ENCODE results near the gene MYO1D.
"Not testable (repeated sequence)": the region's sequence is repeated elsewhere in the genome, so short reads cannot be mapped to it uniquely, and the experiment has no call there.

The MYO1D gene

DNA sequence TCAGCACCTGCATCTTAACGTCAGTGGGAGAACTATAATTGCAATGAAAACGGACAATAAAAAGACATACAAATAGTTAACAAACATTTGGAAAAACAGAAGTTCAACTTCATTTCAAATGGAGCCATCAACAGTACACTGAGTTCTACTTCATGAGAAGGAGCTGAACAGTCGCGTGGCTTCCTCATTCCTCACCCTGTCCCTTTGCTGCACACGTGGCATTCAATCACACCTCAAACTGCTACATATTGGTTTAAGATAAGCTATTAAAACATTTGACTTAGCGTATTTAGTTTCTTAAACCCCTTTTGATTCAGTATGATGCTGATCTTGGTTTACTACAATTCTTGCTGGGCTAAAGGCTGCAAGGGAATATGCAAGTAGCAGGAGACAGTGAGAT, 313.3 kb downstream of the MYO1D start:
- no peak for DNase-seq

DNA sequence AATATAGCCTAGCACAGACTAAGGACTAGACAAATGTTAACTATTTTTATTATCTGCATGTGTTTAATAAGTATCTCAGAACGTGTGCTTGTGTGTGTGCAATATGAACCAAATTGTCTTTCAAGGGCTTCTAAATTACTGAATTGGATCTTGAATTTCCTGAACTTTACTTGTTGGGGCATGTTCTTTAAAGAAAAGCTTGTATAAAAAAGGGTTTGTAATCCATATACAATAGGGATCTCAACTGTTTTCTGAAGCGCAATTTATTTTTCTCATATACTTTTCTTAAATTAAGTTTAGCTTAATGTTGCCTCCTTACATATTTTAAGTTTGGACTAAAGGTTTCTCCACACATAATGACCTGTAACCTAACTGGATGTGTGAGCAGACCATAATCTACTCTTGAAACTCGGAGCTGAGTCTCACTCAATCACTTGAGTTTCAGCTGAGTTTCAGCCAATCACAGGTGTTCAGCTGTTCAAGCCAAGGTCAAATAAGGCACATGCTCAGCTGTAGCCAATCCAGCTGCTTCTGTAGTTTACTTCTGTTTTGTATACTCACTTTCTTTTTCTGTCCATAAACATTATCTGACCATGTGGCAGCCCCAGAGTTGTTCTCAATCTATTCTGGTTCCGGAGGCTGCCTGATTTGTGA, 317.8 kb downstream of the MYO1D start:
- DNase-seq: no peak

DNA sequence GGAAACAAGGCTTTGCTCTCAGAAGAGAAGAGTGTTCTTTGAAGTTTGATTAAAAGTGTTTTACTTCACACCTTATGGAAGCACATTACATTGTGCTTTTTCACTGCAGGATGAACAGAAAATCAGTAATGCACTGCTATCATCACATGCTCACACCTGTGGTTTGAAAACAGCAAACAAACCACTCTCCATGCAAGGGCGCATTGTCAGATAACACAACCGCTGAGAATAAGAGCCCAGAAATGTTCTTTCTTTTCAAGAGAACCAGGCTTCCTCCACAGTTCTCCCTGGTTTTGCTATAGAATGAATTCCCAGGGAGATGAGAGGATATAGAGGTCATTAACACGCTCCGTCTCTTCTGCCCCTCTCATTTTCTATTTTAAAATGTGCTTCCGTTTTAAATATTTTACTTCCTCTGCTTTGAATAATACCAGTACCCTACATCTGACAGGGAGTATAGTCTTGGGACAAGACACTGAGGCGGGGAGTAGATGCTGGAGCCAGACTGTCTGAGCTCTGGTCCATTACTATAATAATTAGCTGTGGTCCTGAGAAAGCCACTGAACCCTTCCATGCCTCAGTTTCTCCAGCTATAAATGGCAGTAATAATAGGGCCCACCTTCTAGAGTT, 318.5 kb downstream of the MYO1D start:
- no peak for DNase-seq

DNA sequence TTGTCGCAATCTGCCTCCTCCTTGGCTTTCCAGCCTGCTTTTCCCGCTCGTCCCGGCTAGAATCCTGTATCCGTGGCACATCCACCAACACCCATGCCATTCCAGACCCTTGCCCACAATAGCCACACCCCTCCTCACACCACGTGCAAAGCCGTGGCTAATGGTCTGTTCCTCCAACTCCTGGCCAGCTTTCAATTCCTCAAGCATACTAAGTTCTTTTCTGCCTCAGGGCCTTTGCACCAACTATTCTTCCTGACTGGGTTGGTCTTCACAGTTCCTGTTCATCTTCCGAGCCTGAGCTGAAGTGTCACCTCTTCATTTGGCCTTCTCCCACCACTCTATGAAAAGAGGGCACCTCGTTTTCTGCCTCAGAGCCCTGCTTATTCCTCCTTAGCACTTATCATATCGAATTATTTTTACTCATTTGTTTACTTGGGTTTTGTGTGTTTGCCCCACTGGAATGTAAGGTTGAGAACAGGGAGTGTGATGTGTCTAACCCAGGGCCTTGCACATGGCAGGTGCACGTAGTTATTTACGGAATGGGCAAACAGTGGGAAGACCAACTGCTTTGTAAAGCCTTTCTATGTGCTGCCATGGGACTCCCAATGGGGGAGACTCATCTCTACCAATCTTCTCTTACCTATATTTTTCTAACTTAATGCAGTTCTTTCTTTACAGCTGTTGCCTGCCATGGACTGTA, 321.2 kb downstream of the MYO1D start:
- no peak for DNase-seq

DNA sequence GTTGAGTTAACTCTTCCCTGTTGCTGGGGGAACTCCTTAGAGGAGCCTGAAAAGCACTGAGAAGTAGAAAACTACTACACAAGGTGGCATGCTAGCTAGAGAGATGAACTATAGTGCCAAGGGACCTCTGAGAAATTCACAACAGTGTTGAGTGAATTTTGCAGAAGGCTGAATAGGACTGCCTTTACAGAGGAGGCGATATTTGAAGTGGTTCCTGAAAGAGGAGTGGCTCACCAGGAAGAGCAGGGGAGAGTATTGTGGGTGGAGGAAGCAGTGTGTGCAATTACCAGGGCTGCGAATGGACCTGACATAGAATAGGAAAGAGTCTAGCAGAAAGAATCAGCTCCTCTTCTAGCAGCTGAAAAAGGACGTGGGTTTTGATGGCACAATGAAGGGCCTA, 323.8 kb downstream of the MYO1D start:
- DNase-seq: no peak

DNA sequence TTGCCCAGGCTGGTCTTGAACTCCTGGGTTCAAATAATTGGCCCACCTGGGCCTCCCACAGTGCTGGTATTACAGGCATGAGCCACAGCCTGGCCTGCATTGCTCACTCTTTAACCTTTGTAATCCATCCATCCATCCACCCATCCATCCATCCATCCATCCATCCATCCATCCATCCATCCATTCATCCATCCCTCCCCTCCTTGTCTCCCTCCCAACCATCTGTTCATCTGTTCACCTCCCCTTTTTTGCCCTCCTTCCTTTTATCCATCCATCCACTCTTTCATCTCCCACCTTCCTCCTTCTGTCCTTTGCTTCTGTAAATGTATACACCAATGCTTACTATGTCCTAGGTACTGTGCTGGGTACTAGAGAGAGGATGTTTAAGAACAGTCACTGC, 324.6 kb downstream of the MYO1D start:
- DNase-seq: no peak

DNA sequence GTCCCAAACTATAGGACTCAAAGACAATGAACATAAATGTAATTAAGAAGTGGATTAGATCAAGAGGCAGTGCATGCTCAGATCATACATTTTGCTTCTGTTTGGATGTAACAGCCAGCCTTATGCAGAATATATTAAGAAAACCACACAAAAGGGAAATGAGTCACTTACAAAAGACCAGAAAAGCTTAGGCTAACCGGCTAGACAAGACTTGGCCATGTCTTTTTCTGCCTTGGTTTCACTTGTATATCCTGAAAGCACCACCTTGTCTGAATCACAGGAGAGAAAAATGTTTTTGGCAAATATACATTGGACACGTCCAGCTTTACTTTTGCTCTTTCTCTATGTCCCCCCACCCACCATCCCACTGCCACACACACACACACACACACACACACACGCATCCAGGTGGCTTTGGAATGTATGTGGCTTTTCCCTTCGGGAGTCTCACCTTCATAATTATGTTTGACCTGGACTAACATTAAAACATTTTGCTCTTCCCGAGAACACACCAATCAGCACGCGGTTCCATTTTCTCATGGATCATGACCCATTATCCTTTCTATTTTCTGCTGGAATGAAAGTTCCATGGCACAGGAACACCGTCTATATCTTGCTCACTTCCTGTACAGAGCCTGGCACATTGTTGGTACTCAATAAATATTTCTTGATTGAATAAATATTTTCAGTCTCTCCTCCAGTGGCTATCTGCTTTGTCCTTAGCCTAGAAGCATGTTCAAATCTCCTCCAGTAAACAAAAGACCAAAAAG, 325.6 kb downstream of the MYO1D start:
- DNase-seq: peak; percentile 13 to 31

DNA sequence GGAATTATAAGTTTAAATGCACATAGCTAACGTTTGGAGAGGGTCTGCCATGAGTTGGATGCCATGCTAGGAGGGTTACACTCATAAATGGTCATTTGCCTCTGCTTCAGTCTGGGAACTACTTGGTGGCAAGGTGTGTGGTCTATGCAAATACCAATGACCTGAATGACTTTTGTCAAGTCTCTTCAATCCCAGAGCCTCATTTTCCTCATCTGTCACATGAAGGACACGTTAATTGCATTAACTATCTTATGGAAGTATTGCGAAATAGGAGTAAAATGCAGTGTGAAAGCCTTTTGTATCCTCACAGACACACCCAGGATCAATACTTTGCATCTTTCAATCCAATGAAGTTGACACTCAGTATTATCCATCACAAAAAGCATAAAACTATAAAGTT, 327.4 kb downstream of the MYO1D start:
- DNase-seq: no peak

DNA sequence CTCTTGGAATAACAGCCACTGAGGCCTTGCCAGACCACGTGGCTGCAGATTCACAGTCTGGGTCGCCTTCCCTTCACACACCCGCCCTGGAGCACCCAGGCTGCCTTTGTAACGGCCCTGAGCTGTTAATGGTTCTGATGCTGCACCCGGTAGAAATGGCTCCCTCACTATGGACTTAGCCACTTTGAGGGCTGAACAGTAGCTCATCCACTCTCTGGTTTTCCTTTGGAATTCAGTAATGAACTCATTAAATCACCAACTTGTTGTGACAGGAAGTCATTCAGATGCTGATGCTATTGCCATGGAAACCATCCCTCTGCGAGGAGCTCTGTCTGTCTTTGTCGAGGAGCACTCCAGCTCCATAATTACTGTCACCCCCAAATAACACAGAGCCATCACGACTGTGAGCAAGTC, 330.9 kb downstream of the MYO1D start:
- DNase-seq: no peak

DNA sequence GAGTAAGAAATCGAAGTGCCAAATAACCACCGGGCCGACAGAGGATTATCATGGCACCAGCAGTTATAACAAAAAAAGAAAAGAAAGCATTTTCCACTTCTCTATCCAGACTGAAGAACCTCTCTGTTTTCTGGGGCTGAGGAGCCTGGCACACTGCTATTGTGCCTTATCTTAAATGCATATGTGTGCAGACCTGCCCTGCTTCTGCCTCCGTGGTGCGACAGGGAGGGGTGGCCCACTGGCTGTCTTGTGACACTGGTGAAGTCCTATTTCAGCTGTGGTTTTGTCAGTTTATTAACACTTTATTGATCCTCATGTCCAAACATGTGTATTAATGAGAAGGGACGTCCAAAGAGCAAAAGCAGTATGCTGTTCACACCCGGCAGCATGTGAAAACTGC, 334.7 kb downstream of the MYO1D start:
- DNase-seq: no peak

DNA sequence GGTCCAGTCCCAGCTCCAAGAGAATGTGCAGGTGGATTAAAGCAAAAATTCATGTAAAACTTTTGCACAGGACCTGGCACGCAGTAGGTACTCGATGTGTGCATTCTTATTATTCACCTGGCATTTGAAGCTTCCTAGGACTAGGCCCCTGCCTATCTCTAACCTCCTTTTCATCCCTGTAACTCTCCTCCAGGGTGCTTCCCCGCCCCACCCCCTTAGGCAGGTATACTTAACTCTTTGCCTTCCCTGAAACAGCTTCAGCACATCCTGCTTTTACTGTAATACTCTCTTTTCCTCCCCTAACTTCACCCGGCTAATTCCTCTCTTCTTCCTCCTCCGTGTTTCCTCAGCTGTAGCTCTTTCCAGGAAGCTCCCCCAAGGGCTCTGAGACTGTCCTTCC, 335.3 kb downstream of the MYO1D start:
- DNase-seq: no peak

DNA sequence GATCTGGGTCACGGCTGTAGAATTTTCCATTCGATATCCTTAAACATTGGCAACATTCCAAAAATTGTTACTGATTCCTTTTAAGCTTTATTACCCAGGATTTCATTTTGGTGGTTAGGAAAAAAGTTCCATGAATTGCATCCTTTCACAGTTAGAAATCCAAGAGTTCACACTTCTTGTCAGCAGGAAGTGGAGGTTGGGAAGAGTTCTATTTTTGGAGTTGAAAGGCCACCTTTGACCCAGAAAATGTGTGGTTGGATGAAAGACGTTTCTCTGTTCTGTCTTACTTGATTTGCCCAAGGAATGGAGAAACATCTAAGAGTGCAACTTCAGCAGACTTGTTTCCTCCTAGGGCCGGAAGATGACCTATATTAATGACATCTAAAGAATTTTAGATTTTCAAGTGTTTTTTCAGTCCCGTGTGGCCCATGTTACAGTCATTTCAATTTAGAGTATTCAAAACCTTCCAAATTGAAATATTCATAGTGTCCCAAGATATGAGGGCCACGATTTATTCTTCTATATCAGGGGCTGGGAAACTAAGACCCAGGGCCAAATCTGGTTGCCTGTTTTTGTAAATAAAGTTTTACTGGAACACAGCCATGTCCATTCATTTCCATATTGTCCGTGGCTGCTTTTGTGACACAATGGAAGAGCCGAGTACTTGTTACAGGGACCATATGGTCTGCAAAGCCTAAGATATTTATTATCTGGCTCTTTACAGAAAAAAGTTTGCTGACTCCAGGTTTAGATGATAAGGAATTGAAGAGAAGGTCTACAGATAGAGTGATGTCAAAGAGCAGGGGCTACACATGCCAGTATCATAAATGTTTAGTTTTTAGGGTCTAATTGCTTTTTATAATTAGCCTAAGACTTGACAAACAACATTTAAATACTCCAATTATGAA, 339.9 kb downstream of the MYO1D start:
- DNase-seq: no peak

DNA sequence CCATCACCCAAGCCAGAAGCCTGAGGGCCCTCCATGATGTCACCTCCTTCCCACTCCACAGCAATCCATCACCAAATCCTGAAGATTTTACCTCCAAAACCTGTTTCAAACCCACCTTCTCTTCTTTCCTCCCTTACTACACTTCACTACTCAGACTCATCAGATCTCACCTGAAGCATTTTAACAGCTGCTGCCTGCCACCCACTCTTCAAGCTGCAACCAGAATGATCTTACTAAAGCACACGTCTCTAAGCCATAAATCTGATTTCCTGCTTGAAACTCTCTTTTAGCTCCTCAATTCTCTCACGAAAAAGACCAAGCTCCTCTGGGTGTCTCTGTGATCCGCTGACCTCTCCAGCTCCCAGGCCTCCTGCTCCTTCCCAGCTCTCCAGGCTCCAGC, 343.6 kb downstream of the MYO1D start:
- no peak for DNase-seq

DNA sequence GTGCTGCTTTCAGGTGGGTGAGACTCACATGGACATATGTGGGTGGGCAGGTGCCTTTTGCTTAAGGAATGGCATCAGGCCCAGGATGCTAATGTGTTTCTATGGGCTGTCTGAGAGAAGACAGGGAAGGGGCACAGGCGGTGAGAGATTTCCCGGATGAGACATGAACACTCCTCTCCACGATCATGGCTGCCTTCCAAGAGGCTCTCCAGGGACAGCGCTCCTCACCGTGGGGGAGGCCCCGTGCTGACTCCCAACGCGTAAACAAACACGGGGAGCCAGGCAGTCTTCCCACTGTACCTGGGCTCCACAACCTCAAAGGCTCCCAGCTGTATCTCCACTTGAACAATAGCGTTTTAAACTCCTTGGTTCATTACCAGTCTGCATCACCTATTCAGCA, 347.3 kb downstream of the MYO1D start:
- DNase-seq: no peak

DNA sequence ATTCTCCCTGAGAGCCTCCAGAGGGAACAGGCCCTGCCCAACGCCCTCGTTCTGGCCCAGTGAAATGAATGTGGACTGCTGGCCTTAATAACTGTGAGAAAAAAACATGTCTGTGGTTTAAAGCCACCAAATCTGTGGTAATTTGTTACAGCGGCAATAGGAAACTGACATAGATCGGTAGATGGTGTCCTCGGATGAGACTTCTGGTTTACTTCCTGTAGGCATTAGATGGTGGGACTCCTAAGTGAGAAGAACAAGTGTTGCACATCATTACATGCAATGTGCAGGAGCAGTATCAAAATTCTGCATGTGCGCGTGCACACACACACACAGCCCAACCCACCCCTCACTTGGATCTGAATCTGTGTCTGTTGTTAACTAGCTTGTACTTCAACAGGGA, 348.1 kb downstream of the MYO1D start:
- DNase-seq: no peak

DNA sequence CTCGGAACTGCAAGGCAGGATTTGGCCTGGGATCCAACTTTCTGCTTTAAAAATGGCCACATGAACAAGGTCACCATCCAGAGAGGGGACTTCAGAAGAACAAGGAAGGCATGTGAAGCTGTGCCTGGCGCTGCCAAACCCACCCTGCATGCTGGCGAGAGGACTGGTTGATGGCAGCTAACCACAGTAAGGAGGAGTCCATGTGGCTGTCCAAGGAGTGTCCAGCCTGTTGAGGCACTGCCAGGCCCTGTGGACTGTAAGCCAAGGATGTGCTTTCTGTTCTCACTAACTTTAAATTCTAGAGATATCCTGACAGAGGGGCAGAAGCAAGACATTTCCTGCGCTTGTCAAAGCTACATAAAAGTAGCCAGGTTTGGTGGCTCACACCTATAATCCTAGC, 349.8 kb downstream of the MYO1D start:
- DNase-seq: no peak

DNA sequence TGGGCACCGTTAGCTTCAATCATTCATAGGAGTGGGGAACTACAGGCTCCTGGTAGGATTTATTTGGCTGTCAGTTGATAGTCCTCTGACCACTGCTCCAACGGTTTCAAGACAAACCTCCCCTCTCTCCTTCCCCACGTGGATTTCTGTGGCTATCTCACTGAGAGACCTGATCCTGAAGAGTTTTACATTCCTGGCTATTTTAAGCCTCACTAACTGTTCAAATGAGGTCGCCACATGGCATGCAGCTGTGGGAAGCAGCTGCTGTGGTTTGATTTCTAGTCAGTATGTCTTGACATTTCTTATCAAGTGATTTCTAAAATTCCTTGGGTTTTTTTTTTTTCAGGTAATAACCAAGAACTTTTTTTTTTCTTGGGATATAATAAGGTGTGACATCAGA, 351.8 kb downstream of the MYO1D start:
- DNase-seq: no peak

DNA sequence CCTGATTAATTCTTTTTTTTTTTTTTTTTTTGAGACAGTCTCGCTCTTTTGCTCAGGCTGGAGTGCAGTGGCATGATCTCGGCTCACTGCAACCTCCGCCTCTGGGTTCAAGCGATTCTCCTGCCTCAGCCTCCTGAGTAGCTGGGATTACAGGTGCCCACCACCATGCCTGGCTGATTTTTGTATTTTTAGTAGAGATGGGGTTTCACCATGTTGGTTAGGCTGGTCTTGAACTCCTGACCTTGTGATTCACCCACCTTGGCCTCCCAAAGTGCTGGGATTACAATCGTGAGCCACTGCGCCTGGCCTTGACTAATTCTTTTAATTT, 352.4 kb downstream of the MYO1D start:
- not testable (repeated sequence) for DNase-seq

DNA sequence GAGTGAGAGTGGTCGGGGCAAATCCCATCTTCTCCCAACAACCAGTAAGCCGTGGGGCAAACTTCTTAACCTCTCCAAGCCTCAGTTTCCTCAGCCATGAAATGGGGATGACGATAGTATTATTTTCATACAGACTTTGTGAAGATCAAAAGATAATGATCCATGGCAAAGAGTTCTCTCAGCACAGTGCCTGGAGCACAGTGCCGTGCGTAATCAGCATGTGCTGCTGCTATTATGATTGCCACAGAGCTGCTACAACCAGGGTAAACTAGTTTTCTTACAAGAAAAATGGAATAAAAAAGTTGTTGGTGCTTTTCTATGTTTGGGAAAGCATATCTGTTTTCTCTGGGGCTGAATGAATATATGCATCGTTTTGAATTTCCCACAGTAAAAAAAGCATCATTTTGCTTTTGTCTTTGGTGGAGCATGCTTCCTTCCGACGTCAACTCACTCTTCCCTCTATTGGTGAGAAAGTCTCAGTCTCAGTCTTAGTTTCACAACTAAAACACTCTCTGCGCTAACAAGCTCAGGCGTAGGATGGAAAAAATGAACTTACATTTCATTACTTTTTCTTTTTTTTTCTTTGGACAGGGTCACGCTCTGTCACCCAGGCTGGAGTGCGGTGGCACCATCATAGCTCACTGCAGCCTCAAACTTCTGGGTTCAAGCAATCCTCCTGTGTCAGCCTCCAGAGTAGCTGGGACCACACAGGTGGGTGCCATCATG, 352.9 kb downstream of the MYO1D start:
- no peak for DNase-seq

DNA sequence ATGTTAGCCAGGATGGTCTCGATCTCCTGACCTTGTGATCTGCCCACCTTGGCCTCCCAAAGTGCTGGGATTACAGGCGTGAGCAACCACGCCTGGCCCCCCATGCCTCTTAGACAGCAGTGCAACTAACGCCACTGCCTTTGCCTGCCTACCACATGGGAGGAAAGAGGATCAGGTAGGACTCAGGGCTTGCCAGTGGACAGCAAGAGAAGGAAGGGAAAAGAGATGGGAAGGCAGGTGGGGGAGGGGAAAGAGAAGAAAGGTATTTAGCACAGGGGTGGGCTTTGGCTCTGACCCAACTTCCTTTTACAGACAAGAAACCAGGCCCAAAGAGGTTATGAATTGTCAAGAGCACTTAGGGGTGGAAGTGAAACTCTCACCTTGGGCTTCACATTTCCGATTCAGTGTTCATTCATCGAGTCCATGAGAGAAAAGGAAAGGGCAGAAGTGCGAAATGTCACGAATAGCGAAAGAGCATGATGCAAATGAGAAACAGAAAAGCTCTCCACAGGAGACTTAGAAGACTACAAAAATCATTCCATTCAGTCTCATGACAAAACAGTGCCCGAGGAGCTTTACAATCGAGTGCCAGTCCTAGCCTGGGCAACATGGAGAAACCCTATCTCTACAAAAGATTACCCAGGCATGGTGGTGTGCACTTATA, 353.8 kb downstream of the MYO1D start:
- DNase-seq: no peak

DNA sequence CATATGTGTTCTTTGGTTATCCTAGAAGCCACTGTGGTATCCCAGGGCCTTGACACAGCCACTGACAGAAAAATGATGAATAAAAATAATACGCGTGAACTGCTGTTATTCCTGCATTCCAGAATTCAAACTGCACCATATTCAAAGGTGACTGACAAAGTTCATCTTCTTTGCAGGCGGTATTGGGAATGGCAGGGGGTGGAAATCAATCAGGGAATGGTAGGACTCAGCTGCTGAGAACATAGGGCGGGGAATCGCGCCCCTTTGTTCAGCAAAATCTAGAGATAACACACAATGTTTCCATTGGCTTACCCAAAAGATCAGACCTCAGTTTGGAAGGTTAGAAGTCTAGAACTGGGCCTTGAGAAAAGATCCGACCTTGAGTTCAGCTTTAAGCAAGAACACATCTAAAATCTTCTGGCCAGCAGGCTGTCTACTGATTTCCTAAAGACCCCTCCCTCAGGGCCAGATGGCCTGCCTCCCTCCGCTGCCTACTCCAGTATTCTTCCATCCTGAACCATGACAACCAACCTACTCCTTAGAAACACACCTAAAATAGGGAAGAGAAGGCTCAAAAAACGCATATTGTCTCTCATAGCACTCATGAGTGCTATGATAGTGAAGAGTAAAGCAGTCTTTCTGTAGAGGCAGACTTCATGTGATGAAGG, 356.1 kb downstream of the MYO1D start:
- no peak for DNase-seq
